HepG2 (cell line): ENCODE measurements around the gene KIF9. TPM values are rescaled to one million over a fixed set of nuclear protein-coding genes. Genes with fewer than 3 reads are reported as not detected.
"Not testable (repeated sequence)": the region's sequence is repeated elsewhere in the genome, so short reads cannot be mapped to it uniquely, and the experiment has no call there.

Experiments
- ATAC-seq: fragments of 200-7000 bp; cut with Tn5 transposase; 3 replicates; pipeline ENCODE4 v1.9.1; 2020; ENCODE audit warnings: mild to moderate bottlenecking, moderate library complexity
- BruUV-seq: library from RNA; stranded (reverse); fragments of 400-500 nt; replicated peaks from 2 replicates; lab custom pipeline; 2021; lab: Mats Ljungman, UMichigan
- CTCF ChIA-PET: fragments of 300-600 bp; formaldehyde crosslinking; extraction: SDS; loops from one replicate; lab custom pipeline; 2021; ENCODE audit warnings: low total read pairs, inconsistent platforms, low intra/inter-chr PET ratio; lab: Yijun Ruan, JAX
- POLR2A ChIA-PET: fragments of 350-600 bp; sonication (Branson Sonifier 250); formaldehyde crosslinking; loops from one replicate; lab custom pipeline; 2020; ENCODE audit warnings: antibody characterized with exemption, inconsistent platforms; lab: Yijun Ruan, JAX
- DNase-seq: peaks from one replicate; pipeline ENCODE4 v3.0.0-alpha.2; 2015; ENCODE audit warnings: low spot score
- FAIRE-seq: peaks from 3 replicates; lab custom pipeline; 2011; peaks lifted over from hg19 to GRCh38; lab: Jason Lieb, UNC
- H2AFZ ChIP-seq: one replicate; pipeline ENCODE4 v1.6.1; 2011; ENCODE audit warnings: low read length, inconsistent platforms
- H3K27ac ChIP-seq: fragments of 300-600 bp; 3 replicates; pipeline ENCODE4 v1.8.0; 2011; ENCODE audit warnings: mixed run types, mild to moderate bottlenecking, mixed read lengths, low read length, inconsistent platforms; ENCODE audit not compliant: insufficient read depth; ENCODE audit errors: extremely low read length
- H3K27me3 ChIP-seq, 2 experiments: fragments of 200-600 bp in 1 of 2; 2 replicates in 1 of 2; 3 replicates in 1 of 2; pipeline versions ENCODE4 v1.6.0 to v1.8.0; 2011; ENCODE audit warnings: low read length in 2 of 2, mild to moderate bottlenecking in 2 of 2, moderate library complexity in 2 of 2, inconsistent platforms in 1 of 2; ENCODE audit not compliant: insufficient read depth in 2 of 2, control insufficient read depth in 1 of 2
- H3K36me3 ChIP-seq, 2 experiments: fragments of 200-600 bp in 1 of 2; replicated peaks in 1 of 2; 2 replicates in 1 of 2; 3 replicates in 1 of 2; pipeline versions ENCODE4 v1.5.1 to v1.8.0; 2011; ENCODE audit warnings: low read length in 2 of 2, inconsistent platforms in 1 of 2; ENCODE audit not compliant: insufficient read depth in 2 of 2, control insufficient read depth in 1 of 2
- H3K4me1 ChIP-seq: 2 replicates; pipeline ENCODE4 v1.5.1; 2012; ENCODE audit warnings: low read length, inconsistent platforms; ENCODE audit not compliant: insufficient read depth
- H3K4me2 ChIP-seq: 2 replicates; pipeline ENCODE4 v1.6.0; 2011; ENCODE audit warnings: low read depth, low read length, inconsistent platforms
- H3K4me3 ChIP-seq, 3 experiments: fragments of 200-600 bp in 1 of 3; sonication (generic), shearing (Covaris generic) in 1 of 3; replicated peaks in 1 of 3; 2 replicates each; pipeline ENCODE4 v1.5.1; 2011 to 2016; ENCODE audit warnings: low read length in 3 of 3, inconsistent platforms in 2 of 3, low read depth in 2 of 3, mild to moderate bottlenecking in 2 of 3, control low read depth in 1 of 3, mixed read lengths in 1 of 3; ENCODE audit not compliant: insufficient read depth in 1 of 3
- H3K79me2 ChIP-seq: one replicate; pipeline ENCODE4 v1.6.1; 2011; ENCODE audit warnings: low read length, inconsistent platforms; ENCODE audit not compliant: insufficient read depth
- H3K9ac ChIP-seq: 2 replicates; pipeline ENCODE4 v1.6.0; 2011; ENCODE audit warnings: mild to moderate bottlenecking, low read depth, low read length, inconsistent platforms; ENCODE audit not compliant: insufficient read depth
- H3K9me3 ChIP-seq: 2 replicates; pipeline ENCODE4 v1.5.1; 2012; ENCODE audit warnings: mild to moderate bottlenecking, low read length
- H4K20me1 ChIP-seq: 2 replicates; pipeline ENCODE4 v1.6.0; 2011; ENCODE audit warnings: inconsistent platforms, mild to moderate bottlenecking, low read length, moderate library complexity; ENCODE audit not compliant: insufficient read depth
- CAMTA2 ChIP-seq: sonication (generic); formaldehyde crosslinking; IDR thresholded peaks from 2 replicates; pipeline ENCODE4 v1.4.0; 2020; ENCODE audit warnings: mild to moderate bottlenecking, missing genetic modification reagents, borderline replicate concordance
- DR1 ChIP-seq: sonication (generic); formaldehyde crosslinking; IDR thresholded peaks from 2 replicates; pipeline ENCODE4 v1.8.0; 2021; ENCODE audit warnings: mild to moderate bottlenecking, missing genetic modification reagents, inconsistent platforms
- FOXK1 ChIP-seq: sonication (generic); formaldehyde crosslinking; IDR thresholded peaks from 2 replicates; pipeline ENCODE4 v1.4.0; 2020; ENCODE audit warnings: low read depth, missing genetic modification reagents, borderline replicate concordance
- GZF1 ChIP-seq: sonication (generic); formaldehyde crosslinking; IDR thresholded peaks from 2 replicates; pipeline ENCODE4 v1.5.1; 2020; ENCODE audit warnings: mild to moderate bottlenecking, missing genetic modification reagents
- IRX3 ChIP-seq: sonication (generic); formaldehyde crosslinking; IDR thresholded peaks from 2 replicates; pipeline ENCODE4 v1.8.1; 2023; ENCODE audit warnings: mild to moderate bottlenecking, low read depth, missing genetic modification reagents, borderline replicate concordance
- ISX ChIP-seq: sonication (generic); formaldehyde crosslinking; conservative IDR thresholded peaks from 2 replicates; pipeline ENCODE4 v1.5.0; 2020; ENCODE audit warnings: missing genetic modification reagents
- NBN ChIP-seq: fragments of 450-650 bp; conservative IDR thresholded peaks from 2 replicates; pipeline ENCODE4 v1.6.1; 2017
- NFYB ChIP-seq: sonication (generic); formaldehyde crosslinking; IDR thresholded peaks from 2 replicates; pipeline ENCODE4 v1.4.0; 2020; ENCODE audit warnings: missing genetic modification reagents
- NONO ChIP-seq, 2 experiments: fragments of 450-650 bp in 1 of 2; sonication (generic) in 1 of 2; formaldehyde crosslinking in 1 of 2; IDR thresholded peaks in 1 of 2; conservative IDR thresholded peaks in 1 of 2; 2 replicates each; pipeline versions ENCODE4 v1.6.1 to v1.8.0; 2017 to 2022; ENCODE audit warnings: mild to moderate bottlenecking in 1 of 2, missing genetic modification reagents in 1 of 2, moderate library complexity in 1 of 2
- TMF1 ChIP-seq: sonication (generic); formaldehyde crosslinking; IDR thresholded peaks from 2 replicates; pipeline ENCODE4 v1.8.1; 2022; ENCODE audit warnings: low read depth, missing genetic modification reagents
- ZNF12 ChIP-seq: sonication (generic); formaldehyde crosslinking; IDR thresholded peaks from 2 replicates; pipeline ENCODE4 v1.5.0; 2020; ENCODE audit warnings: missing genetic modification reagents
- ZNF143 ChIP-seq: sonication (generic); formaldehyde crosslinking; IDR thresholded peaks from 2 replicates; pipeline ENCODE4 v1.4.0; 2020; ENCODE audit warnings: missing genetic modification reagents
- ZNF263 ChIP-seq: sonication (generic); formaldehyde crosslinking; IDR thresholded peaks from 2 replicates; pipeline ENCODE4 v1.4.0; 2020; ENCODE audit warnings: missing genetic modification reagents
- ZNF530 ChIP-seq: sonication (generic); formaldehyde crosslinking; IDR thresholded peaks from 2 replicates; pipeline ENCODE4 v1.5.0; 2020; ENCODE audit warnings: low read depth, mild to moderate bottlenecking, missing genetic modification reagents
- ZNF644 ChIP-seq: IDR thresholded peaks from 2 replicates; pipeline ENCODE4 v1.6.1; 2016; ENCODE audit warnings: low read depth
- ZSCAN22 ChIP-seq: sonication (generic); formaldehyde crosslinking; IDR thresholded peaks from 2 replicates; pipeline ENCODE4 v1.4.0; 2020; ENCODE audit warnings: mild to moderate bottlenecking, missing genetic modification reagents
- WGBS: methylation state at CpG from one replicate; pipeline ENCODE4 v1.1.6; 2017; ENCODE audit warnings: low lambda C conversion rate; 5-methylcytosine and 5-hydroxymethylcytosine counted together
- in situ Hi-C: cut with HindIII; loops from 2 replicates; pipeline ENCODE4 v1.10.0; 2017; ENCODE audit warnings: low pct_unique_long_range_greater_than_20kb; ENCODE audit not compliant: extremely low pct_ligation_motif_present
- intact Hi-C: fragments of 100-400 bp; cut with micrococcal nuclease; formaldehyde crosslinking; loops from one replicate; pipeline ENCODE4 v1.10.0; 2022; ENCODE audit not compliant: unreplicated experiment
- polyA plus RNA-seq, 8 experiments: library from polyadenylated mRNA; depleted of rRNA in 3 of 8; stranded (reverse) in 7 of 8; unstranded in 1 of 8; fragments of >200 nt; fragmentation: Illumina TruSeq in 4 of 8; extraction: Trizol in 4 of 8; gene quantifications; 2 replicates each; pipeline versions ENCODE4 v1.2.1 to v1.2.3, GENCODE V29; 2011 to 2016; ENCODE audit warnings: low read depth in 4 of 8, missing spikeins in 1 of 8, mixed read lengths in 1 of 8; ENCODE audit not compliant: insufficient read depth in 1 of 8
- total RNA-seq, 5 experiments: library from RNA; depleted of rRNA; stranded (reverse); fragments of >200 nt; fragmentation: Illumina TruSeq; extraction: Trizol; gene quantifications; 2 replicates each; pipeline ENCODE4 v1.2.3, GENCODE V29; 2016; ENCODE audit warnings: low read depth in 1 of 5
- TF ChIP-seq, protein P1 (sequence below): sonication (generic); formaldehyde crosslinking; IDR thresholded peaks from 2 replicates; pipeline ENCODE4 v1.8.0; 2022; ENCODE audit warnings: mild to moderate bottlenecking, missing genetic modification reagents

The KIF9 gene
- total and polyA plus RNA-seq, 2 of the 13 experiments (the other 11 are each of a cell fraction or from before 2014, with no cell fraction given): 5.1 to 16.9 TPM

DNA sequence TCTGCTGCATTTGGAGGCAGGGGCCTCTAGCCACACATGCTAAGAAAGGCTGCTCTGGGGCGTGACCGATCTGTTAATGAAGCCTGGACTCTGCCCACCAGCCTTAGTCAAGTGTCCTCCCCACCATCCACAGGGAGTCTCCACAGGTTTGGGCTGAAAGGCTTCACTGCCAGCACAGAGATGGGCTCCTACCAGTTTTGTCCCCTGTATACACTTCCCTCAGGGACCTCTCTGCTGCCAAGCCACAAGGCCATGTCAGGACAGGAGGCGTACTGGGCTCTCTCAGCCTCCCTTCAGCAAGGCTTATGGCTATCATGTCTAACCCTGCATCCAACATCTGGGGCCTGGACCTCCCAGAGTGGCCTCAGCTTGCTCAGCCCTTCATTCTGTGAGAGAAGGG, 23.5 kb downstream of the KIF9 start (continued):
- no peak for TF ChIP-seq ZNF12
- TF ChIP-seq ZNF644: 0 out of 2 replicates have a peak, but pooled peaks have one; percentile 8
- TF ChIP-seq NBN: no peak
- no peak for TF ChIP-seq ISX (CRISPR knock-in tag)
- TF ChIP-seq ZNF263: 0 out of 2 replicates have a peak, but pooled peaks have one; percentile 29
- TF ChIP-seq, protein P1, sequence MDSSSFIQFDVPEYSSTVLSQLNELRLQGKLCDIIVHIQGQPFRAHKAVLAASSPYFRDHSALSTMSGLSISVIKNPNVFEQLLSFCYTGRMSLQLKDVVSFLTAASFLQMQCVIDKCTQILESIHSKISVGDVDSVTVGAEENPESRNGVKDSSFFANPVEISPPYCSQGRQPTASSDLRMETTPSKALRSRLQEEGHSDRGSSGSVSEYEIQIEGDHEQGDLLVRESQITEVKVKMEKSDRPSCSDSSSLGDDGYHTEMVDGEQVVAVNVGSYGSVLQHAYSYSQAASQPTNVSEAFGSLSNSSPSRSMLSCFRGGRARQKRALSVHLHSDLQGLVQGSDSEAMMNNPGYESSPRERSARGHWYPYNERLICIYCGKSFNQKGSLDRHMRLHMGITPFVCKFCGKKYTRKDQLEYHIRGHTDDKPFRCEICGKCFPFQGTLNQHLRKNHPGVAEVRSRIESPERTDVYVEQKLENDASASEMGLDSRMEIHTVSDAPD: no peak
- no peak for TF ChIP-seq ZNF530 (CRISPR knock-in tag)
- TF ChIP-seq FOXK1 (CRISPR knock-in tag): no peak
- TF ChIP-seq NFYB (CRISPR knock-in tag): no peak
- TF ChIP-seq ZSCAN22 (CRISPR knock-in tag): no peak
- TF ChIP-seq TMF1 (CRISPR knock-in tag): no peak
- no peak for TF ChIP-seq CAMTA2 (CRISPR knock-in tag)
- no peak for TF ChIP-seq NONO (IDR thresholded peaks at IDR 0.05)
- TF ChIP-seq NONO (CRISPR knock-in tag; conservative IDR thresholded peaks at IDR 0.05): no peak
- no peak for TF ChIP-seq IRX3
- no peak for TF ChIP-seq DR1 (CRISPR knock-in tag)
- no peak for TF ChIP-seq GZF1 (CRISPR knock-in tag)
- TF ChIP-seq ZNF143 (CRISPR knock-in tag): no peak

DNA sequence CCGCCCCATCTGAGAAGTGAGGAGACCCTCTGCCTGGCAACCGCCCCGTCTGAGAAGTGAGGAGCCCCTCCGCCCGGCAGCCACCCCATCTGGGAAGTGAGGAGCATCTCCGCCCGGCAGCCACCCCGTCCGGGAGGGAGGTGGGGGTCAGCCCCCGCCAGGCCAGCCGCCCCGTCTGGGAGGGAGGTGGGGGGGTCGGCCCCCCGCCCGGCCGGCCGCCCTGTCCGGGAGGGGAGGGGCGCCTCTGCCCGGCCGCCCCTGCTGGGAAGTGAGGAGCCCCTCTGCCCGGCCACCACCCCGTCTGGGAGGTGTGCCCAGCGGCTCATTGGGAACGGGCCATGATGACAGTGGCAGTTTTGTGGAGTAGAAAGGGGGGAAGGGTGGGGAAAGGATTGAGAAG, 26.3 kb downstream of the KIF9 start:
- H3K9me3 ChIP-seq, H3K4me3 ChIP-seq, H3K4me2 ChIP-seq, H3K36me3 ChIP-seq, CTCF ChIA-PET, POLR2A ChIA-PET, DNase-seq, H2AFZ ChIP-seq, FAIRE-seq, ATAC-seq, H3K27me3 ChIP-seq, H4K20me1 ChIP-seq, intact Hi-C loops, H3K9ac ChIP-seq, BruUV-seq, H3K27ac ChIP-seq, in situ Hi-C loops, H3K79me2 ChIP-seq: not testable (repeated sequence)
- H3K4me1 ChIP-seq: peaks cover 20% of the 10 kb centered on the region
- 74% methylated on average over 7 of the region's 25 CpGs for WGBS
